Left renal pelvis (tissue), 4 donors: ENCODE data around the gene RFTN1. TPM values are rescaled to one million over a fixed set of nuclear protein-coding genes. Genes with fewer than 3 reads are reported as not detected.
A peak's percentile ranks its signal among the peaks of the same experiment; 100 is the strongest.

Experiments
- DNase-seq, 4 donors: peaks; one replicate each; pipeline ENCODE4 v3.0.0-alpha.2; 2013; ENCODE audit warnings: low read depth in 4 of 4, low spot score in 3 of 4
- polyA plus RNA-seq, 4 donors: library from polyadenylated mRNA; unstranded; fragments of 120-200 nt; gene quantifications; one replicate each; pipeline ENCODE4 v1.2.1, GENCODE V29; 2013; ENCODE audit not compliant: insufficient read length in 4 of 4

The RFTN1 gene
- polyA plus RNA-seq, 4 donors: 27.6 to 84.9 (median 33.1) TPM

DNA sequence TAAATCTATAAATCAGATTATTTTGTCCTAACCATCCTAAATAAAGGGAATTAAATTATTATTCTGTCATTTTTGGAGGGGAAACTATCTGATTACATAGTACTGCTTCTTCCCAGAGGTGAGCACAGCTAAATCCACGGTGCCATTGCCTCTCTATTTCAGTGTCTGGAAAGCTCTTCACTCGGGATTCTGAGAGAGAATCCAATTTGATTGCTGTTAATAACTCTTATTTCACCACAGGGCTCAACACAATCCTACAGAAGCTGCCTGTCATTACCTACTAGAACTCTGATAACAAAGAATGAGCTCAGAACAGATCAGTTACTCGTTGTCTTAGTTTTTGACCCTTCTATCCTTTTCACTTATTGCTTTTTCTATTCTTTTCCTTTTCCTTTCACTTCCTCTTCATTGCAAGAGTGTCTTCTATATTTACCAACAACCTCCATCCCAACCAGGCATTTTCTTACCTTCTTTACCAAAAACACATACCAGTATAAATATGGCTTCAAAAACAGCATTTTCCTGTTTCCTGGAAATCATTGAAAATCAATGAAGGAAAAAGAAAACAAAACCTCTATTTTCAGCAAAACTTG, 218.1 kb downstream of the RFTN1 start:
- no peak for DNase-seq

GRCh38 chr3:16294844-16295243, 218.7 kb downstream of the RFTN1 start:
- no peak for DNase-seq

- no peak for DNase-seq
Measured at GRCh38 chr3:16290827-16291196, 222.7 kb downstream of the RFTN1 start.

DNA sequence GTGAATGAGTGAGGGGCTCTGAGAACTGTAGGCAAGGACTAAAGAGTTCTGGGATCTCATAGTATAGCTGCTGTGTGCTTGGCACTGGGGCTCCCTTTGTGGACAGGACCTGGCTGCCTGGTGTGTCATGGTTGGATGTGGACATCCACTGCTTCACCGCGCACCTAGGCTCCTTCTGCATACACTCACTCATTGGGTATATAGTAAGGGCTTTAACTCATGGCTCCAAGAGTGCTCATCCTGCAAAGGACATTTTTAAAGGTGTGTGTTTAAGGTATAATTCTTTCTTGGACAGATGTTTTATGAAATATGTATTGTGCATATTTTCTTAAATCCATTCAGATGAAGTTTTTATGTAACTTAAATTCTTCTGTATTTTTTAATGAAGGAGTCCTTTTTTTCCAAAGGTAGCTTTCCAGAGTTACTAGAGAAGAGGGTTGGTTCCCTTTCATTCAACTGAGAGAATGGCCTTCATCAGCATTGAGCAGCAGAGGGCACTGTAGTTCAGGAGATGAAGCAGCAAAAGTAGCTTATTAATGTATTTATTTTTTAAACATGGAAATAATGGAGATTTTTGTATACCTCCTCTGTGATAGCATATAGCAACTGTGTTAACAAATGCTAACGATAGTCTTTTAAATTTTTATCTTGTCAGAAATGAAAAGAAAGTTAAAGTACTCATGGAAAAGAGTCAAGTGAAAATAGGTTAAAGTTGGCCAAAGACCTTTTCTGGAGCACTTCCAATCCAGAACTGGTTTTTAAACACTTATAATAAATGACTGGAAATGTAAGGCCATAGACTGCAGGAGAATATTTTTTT, 223.3 kb downstream of the RFTN1 start:
- peak; percentile 26 to 40 (median 33) for DNase-seq

DNA sequence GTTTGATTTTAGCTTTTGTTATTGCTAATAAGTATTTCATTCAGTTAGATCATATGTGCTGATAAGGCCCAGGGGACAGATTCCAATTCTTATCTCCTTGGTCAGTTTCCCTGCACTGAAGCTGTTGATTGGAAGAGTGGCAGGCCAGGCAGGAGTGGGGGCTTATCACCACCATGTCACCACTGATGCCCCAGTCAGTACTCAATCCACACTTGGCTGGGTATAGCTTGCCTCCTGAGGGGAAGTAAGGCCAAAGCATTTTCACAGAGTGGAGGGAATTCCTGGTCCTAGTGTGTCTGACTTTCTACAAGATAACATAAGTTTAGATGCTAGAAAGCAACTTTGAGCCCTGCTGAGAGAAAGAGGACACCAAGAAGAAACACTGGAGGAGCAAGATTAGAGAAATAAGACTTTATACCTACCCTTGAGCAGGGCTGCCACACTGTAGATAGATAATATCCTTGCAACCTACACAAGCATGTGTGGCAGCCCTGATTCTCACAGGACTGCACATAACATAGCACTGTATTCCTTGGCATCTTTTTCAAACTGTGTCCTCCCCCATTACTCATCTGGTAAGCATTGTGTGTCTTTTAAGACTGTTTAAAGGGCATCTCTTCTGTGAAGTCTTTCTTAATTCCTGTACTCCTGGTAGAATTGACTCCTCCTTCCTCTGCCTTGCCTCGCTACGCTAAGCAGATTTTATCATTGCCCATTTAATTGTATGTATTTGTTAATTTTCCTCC, 224.2 kb downstream of the RFTN1 start:
- no peak for DNase-seq

- DNase-seq: no peak
Measured at GRCh38 chr3:16288664-16289063, 224.8 kb downstream of the RFTN1 start.

DNA sequence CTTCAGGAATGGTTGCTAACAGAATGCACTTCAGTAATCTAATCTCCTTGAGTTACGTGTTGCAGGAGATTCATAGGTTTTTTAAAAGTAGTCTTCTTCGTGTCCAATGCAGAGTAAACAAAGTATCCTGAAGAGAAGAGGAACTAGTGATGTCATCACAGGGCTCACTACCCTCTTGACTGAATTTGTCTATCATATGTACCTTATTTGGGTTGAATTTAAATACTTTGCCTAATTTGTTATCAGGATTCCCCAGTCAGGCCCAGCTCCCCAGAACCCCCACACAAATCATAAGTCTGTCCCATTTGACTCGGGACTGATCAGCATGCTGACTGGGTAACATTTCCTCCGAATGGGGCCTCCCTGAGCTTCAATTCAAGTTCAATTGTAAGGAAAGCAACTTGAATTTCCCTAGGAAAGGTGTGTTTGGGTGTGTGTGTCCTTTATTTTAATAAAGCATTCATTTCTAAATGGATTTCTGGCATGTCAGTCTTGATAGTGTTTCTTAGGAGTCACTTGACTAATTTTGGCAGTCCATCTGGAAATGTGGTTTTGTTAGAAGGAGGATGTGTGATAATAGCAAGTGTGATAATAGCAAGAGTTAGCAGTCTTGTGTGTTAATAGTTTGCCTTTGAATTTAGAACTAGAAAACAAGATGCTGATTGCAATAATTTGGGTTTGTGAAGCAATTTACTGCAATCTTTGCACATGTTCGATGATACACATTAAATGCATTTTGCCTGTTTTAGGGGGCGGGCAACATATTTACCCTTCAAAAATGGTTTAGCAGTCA, 226.6 kb downstream of the RFTN1 start:
- no peak for DNase-seq

DNA sequence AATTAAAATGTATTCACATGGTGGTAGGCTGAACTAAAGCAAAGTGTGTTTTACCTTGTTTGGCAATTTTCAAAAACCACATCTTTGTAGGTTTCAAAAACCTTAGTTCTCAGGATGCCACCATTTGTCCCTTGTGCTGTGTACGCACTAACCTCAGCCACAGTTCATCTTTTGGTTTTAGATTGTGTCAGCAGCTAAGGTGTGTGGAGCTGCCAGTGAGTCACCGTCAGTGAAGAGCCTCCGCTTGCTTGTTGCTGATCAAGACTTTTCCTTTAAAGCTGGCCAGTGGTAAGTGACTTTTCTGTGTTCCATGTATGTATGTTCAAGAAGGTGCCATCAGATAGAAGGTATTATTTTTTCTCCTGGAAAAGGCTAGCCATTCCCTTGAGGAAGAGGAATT, 227.3 kb downstream of the RFTN1 start:
- no peak for DNase-seq

DNA sequence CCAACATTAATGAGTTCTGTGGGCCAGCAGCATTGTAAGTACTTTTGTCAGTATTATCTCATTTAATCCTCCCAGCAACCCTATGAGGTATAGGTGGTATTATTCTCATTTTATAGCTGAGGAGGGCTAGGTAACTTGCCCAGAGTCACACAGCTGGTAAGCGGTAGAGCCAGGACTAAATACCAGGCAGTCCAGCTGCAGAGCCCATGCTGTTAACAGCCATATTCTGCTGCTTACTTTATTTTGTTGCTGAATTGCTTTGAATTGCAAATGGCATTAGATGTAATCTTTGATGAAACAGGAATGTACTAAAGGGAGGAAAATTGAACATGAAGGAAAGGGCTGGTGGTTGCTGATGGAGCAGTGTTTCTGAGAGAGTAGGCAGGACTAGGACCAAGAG, 228.9 kb downstream of the RFTN1 start:
- DNase-seq: no peak

GRCh38 chr3:16280671-16281070, 232.8 kb downstream of the RFTN1 start:
- DNase-seq: no peak

GRCh38 chr3:16279010-16279801, 234.3 kb downstream of the RFTN1 start:
- DNase-seq: no peak

DNA sequence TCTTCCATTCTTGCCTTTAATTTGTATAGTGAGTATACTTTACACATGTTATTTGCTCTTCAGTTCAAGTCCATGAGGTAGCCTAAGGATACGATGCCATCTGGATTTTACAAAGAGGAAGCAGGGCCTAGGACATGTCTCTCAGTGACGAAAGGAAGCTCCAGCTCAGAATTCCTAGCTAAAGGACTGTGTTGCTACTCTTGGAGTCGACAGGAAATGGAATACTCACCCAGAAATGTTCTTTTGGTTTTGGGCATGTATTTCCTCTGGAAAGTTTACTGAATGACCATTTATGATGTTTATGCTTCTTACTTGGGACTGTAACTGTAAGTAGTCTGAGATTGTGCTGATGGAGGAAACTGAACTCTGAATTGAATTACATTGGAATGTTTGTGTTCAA, 236.0 kb downstream of the RFTN1 start:
- DNase-seq: no peak

DNA sequence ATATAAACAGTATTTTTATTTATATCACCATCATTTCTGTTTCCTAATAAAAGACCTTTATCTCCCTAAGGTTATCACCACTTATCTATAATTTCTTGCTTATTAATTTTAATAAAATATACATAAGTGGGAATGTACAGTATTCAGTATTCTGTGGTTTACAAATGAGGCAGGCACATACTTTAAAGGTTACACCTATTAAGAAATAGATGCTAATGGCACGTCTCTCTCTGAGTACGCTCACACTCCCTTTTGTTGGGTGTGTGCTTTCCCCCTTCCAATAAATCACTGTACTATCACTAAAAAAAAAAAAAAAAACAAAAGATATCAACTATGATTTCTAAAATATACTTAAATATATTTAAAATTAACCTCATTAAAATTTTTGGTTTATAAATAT, 239.6 kb downstream of the RFTN1 start:
- DNase-seq: no peak

DNA sequence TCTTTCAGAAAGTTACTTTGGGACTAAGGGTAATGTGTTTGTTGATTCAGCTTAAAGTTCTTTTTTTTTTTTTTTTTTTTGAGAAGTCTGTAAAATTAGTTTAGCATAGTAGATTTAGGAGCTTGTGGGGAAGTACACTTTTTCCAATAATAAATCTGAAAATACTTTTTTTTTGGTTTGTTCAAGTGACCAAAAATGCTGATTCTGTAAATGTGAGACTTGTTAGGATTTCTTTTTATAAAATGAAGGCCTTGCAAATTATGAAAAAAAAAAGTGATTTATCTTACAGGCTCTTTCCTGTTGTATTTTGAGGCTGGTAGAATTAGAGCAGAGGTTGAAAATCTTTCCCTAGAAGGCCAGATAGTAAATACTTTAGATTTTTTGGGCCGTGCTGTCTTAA, 240.9 kb downstream of the RFTN1 start:
- no peak for DNase-seq

- DNase-seq: no peak
Measured at GRCh38 chr3:16270855-16271254, 242.6 kb downstream of the RFTN1 start.

DNA sequence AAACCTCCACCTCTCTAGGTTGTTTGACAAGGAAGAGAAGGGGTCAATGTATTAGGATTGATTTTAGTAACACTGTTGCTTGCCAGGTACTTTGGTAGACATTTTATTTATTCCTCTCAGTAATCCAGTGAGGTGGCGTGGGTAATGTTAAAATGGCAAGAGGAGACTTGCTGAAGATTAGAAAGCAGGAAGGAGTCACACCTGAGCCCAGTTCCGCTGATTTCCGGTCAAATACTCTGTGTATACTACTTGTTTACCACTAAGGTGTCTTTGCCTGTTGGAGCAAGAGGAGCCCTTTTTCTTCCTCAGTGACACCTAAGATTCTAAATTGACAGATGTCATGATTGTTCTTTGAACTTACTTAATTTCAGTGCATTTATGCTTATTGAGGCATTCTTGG, 246.8 kb downstream of the RFTN1 start:
- no peak for DNase-seq
